Prostate gland (tissue), 2 donors: ENCODE data around the gene MAP3K13.

ENCODE experiments used
- CTCF ChIP-seq, 4 experiments: fragments of 200-600 bp in 2 of 4; fragments of 450-650 bp in 2 of 4; sonication (generic) in 2 of 4; IDR thresholded peaks; 1 replicate in 3 of 4; 2 replicates in 1 of 4; pipeline ENCODE4 v1.5.1; 2016 to 2019; ENCODE audit warnings: antibody characterized with exemption in 4 of 4, mild to moderate bottlenecking in 2 of 4, moderate library complexity in 2 of 4
- POLR2A ChIP-seq: fragments of 450-650 bp; IDR thresholded peaks from one replicate; pipeline ENCODE4 v1.6.1; 2016; ENCODE audit warnings: antibody characterized with exemption, mild to moderate bottlenecking

GRCh38 chr3:185498503-185499396, 135.8 kb downstream of the MAP3K13 start, which contains the start of gene TMEM41A:
- TF ChIP-seq CTCF (IDR thresholded peaks at IDR 0.05) (peak in 2 of 4 experiments; percentile 10 to 19), POLR2A (peak; percentile 92)
